ENCODE data around the gene SLC6A19. TPM values are rescaled to one million over a fixed set of nuclear protein-coding genes. Genes with fewer than 3 reads are reported as not detected.

The SLC6A19 gene
- total and polyA plus RNA-seq, 2 donors (not counting 1 experiment from before 2014, with no cell fraction given): not detected

- H3K9ac ChIP-seq (ENCODE audit: low read length): no peak overlapping the region
- POLR2A ChIA-PET: no interaction called here
- H3K9me3 Mint-ChIP-seq (ENCODE audit: insufficient read depth): no peaks in the 10 kb centered on the region
- H3K27me3 Mint-ChIP-seq: no peaks in the 10 kb centered on the region
- H3K4me2 ChIP-seq (replicated peaks; ENCODE audit: low read depth, low read length, poor library complexity, severe bottlenecking): no peak overlapping the region
- no peak for DNase-seq
- no peak overlapping the region for H2AFZ ChIP-seq (ENCODE audit: insufficient read depth, low read depth, low read length, poor library complexity, severe bottlenecking)
- no peaks in the 10 kb centered on the region for H4K20me1 ChIP-seq (ENCODE audit: control insufficient read depth, insufficient read depth, low read length, poor library complexity, severe bottlenecking)
- intact Hi-C loops (cut with micrococcal nuclease): no loop called here
- H3K4me3 Mint-ChIP-seq: no peak overlapping the region
- no peaks in the 10 kb centered on the region for H3K79me2 ChIP-seq (ENCODE audit: control insufficient read depth, insufficient read depth, low read length)
- no peaks in the 10 kb centered on the region for H3K4me1 ChIP-seq (ENCODE audit: control insufficient read depth in 2 of 2, insufficient read depth in 2 of 2, low read length in 2 of 2)
- H3K36me3 ChIP-seq (replicated peaks in 1 of 2; ENCODE audit: control extremely low read depth in 1 of 2, control insufficient read depth in 1 of 2, extremely low read depth in 1 of 2, insufficient read depth in 2 of 2, low read length in 1 of 2): no peaks in the 10 kb centered on the region
- H3K27ac Mint-ChIP-seq: no peak overlapping the region
- H3K4me1 Mint-ChIP-seq: peaks cover 2% of the 10 kb centered on the region
- H3K27me3 ChIP-seq (replicated peaks in 1 of 4; ENCODE audit: control extremely low read depth in 1 of 4, control insufficient read depth in 3 of 4, insufficient read depth in 4 of 4, low read length in 3 of 4): peaks cover 0 to 10% (median 1%) of the 10 kb centered on the region in 4 experiments
- 94% methylated on average over 28 of the region's 30 CpGs for WGBS (ENCODE audit: insufficient coverage)
- TF ChIP-seq EZH2 (IDR thresholded peaks at IDR 0.05; ENCODE audit: borderline replicate concordance, insufficient read depth, low read depth, low read length, poor library complexity, severe bottlenecking) (no peak), CTCF (IDR thresholded peaks at IDR 0.05) (no peak)
- ATAC-seq (ENCODE audit: low read depth): no peak
- H3K9me3 ChIP-seq (ENCODE audit: control extremely low read depth in 1 of 3, control insufficient read depth in 2 of 3, insufficient read depth in 1 of 3, low read length in 2 of 3): peaks cover 0 to 6% (median 0%) of the 10 kb centered on the region in 3 donors
- no peak overlapping the region for H3K4me3 ChIP-seq (ENCODE audit: control extremely low read depth in 1 of 5, extremely low read depth in 1 of 5, insufficient read depth in 1 of 5, low read depth in 2 of 5, low read length in 4 of 5)
- H3K27ac ChIP-seq (ENCODE audit: low read length in 2 of 2): no peak overlapping the region
- CTCF ChIA-PET: no interaction called here
Measured at GRCh38 chr5:1177826-1178528, 23.4 kb upstream of the SLC6A19 start.

- Mint-ChIP-seq H3K27ac (no peak overlapping the region), H3K4me3 (no peak overlapping the region), H3K9me3 (ENCODE audit: insufficient read depth) (no peaks in the 10 kb centered on the region), H3K4me1 (peaks cover 2% of the 10 kb centered on the region), H3K27me3 (no peaks in the 10 kb centered on the region)
- DNase-seq: no peak
- H3K4me3 ChIP-seq (ENCODE audit: control extremely low read depth in 1 of 5, extremely low read depth in 1 of 5, insufficient read depth in 1 of 5, low read depth in 2 of 5, low read length in 4 of 5): no peak overlapping the region
- H2AFZ ChIP-seq (ENCODE audit: insufficient read depth, low read depth, low read length, poor library complexity, severe bottlenecking): no peak overlapping the region
- no peak overlapping the region for H3K4me2 ChIP-seq (replicated peaks; ENCODE audit: low read depth, low read length, poor library complexity, severe bottlenecking)
- H3K4me1 ChIP-seq (ENCODE audit: control insufficient read depth in 2 of 2, insufficient read depth in 2 of 2, low read length in 2 of 2): no peaks in the 10 kb centered on the region
- TF ChIP-seq CTCF (IDR thresholded peaks at IDR 0.05): no peak
- no peak for TF ChIP-seq EZH2 (IDR thresholded peaks at IDR 0.05; ENCODE audit: borderline replicate concordance, insufficient read depth, low read depth, low read length, poor library complexity, severe bottlenecking)
- intact Hi-C loops (cut with micrococcal nuclease): no loop called here
- no peaks in the 10 kb centered on the region for H3K36me3 ChIP-seq (replicated peaks in 1 of 2; ENCODE audit: control extremely low read depth in 1 of 2, control insufficient read depth in 1 of 2, extremely low read depth in 1 of 2, insufficient read depth in 2 of 2, low read length in 1 of 2)
- CTCF ChIA-PET: no interaction called here
- peaks cover 0 to 5% (median 0%) of the 10 kb centered on the region in 3 donors for H3K9me3 ChIP-seq (ENCODE audit: control extremely low read depth in 1 of 3, control insufficient read depth in 2 of 3, insufficient read depth in 1 of 3, low read length in 2 of 3)
- POLR2A ChIA-PET: no interaction called here
- peaks cover 0 to 7% (median 1%) of the 10 kb centered on the region in 4 experiments for H3K27me3 ChIP-seq (replicated peaks in 1 of 4; ENCODE audit: control extremely low read depth in 1 of 4, control insufficient read depth in 3 of 4, insufficient read depth in 4 of 4, low read length in 3 of 4)
- 96% methylated on average over 25 of the region's 34 CpGs for WGBS (ENCODE audit: insufficient coverage)
- no peaks in the 10 kb centered on the region for H4K20me1 ChIP-seq (ENCODE audit: control insufficient read depth, insufficient read depth, low read length, poor library complexity, severe bottlenecking)
- no peaks in the 10 kb centered on the region for H3K79me2 ChIP-seq (ENCODE audit: control insufficient read depth, insufficient read depth, low read length)
- no peak overlapping the region for H3K9ac ChIP-seq (ENCODE audit: low read length)
- ATAC-seq (ENCODE audit: low read depth): no peak
- H3K27ac ChIP-seq (ENCODE audit: low read length in 2 of 2): no peak overlapping the region
Measured at GRCh38 chr5:1178529-1179382, 22.6 kb upstream of the SLC6A19 start.

Measured in B cell (primary cell).